Neuronal stem cell (in vitro differentiated cells): ENCODE measurements around the gene SRSF1.
A peak's percentile ranks its signal among the peaks of the same experiment; 100 is the strongest.

Experiments
- DNase-seq: peaks from one replicate; pipeline ENCODE4 v3.0.0-alpha.2; 2013; ENCODE audit warnings: low spot score
- H2AFZ ChIP-seq: one replicate; pipeline ENCODE4 v1.6.1; 2013; ENCODE audit warnings: mild to moderate bottlenecking, low read length, inconsistent platforms
- H2AK5ac ChIP-seq: 2 replicates; pipeline ENCODE4 v1.6.1; 2013; ENCODE audit warnings: low read depth, mild to moderate bottlenecking, inconsistent platforms, low read length, moderate library complexity, mixed read lengths
- H2BK120ac ChIP-seq: 2 replicates; pipeline ENCODE4 v1.6.1; 2013; ENCODE audit warnings: low read depth, mild to moderate bottlenecking, inconsistent platforms, low read length, moderate library complexity, mixed read lengths
- H2BK12ac ChIP-seq: one replicate; pipeline ENCODE4 v1.6.1; 2013; ENCODE audit warnings: low read length, inconsistent platforms
- H2BK15ac ChIP-seq: 2 replicates; pipeline ENCODE4 v1.6.1; 2013; ENCODE audit warnings: mild to moderate bottlenecking, low read length, inconsistent platforms, mixed read lengths
- H2BK5ac ChIP-seq: one replicate; pipeline ENCODE4 v1.6.1; 2013; ENCODE audit warnings: inconsistent platforms, mild to moderate bottlenecking, low read length, moderate library complexity
- H3K14ac ChIP-seq: one replicate; pipeline ENCODE4 v1.6.1; 2013; ENCODE audit warnings: low read length, inconsistent platforms
- H3K18ac ChIP-seq: 2 replicates; pipeline ENCODE4 v1.6.1; 2013; ENCODE audit warnings: low read length, inconsistent platforms
- H3K23ac ChIP-seq: 2 replicates; pipeline ENCODE4 v1.6.1; 2013; ENCODE audit warnings: low read depth, mild to moderate bottlenecking, mixed read lengths, low read length, inconsistent platforms; ENCODE audit not compliant: poor library complexity
- H3K27ac ChIP-seq: replicated peaks from 3 replicates; pipeline ENCODE4 v1.5.1; 2013; ENCODE audit warnings: low read length, inconsistent platforms
- H3K27me3 ChIP-seq, 3 experiments: 2 replicates each; pipeline ENCODE4 v1.6.1; 2013; ENCODE audit warnings: low read length in 3 of 3, mild to moderate bottlenecking in 2 of 3, inconsistent platforms in 1 of 3, low read depth in 1 of 3, mixed read lengths in 1 of 3, moderate library complexity in 1 of 3; ENCODE audit not compliant: control insufficient read depth in 3 of 3, insufficient read depth in 3 of 3
- H3K36me3 ChIP-seq, 2 donors: replicated peaks in 1 of 2; 2 replicates each; pipeline ENCODE4 v1.6.1; 2013; ENCODE audit warnings: low read length in 2 of 2; ENCODE audit not compliant: control insufficient read depth in 2 of 2, insufficient read depth in 2 of 2
- H3K4ac ChIP-seq: 2 replicates; pipeline ENCODE4 v1.6.1; 2013; ENCODE audit warnings: inconsistent platforms, mild to moderate bottlenecking, low read length, moderate library complexity
- H3K4me1 ChIP-seq, 2 donors: 1 replicate in 1 of 2; 2 replicates in 1 of 2; pipeline ENCODE4 v1.6.1; 2013; ENCODE audit warnings: low read length in 2 of 2, low read depth in 1 of 2; ENCODE audit not compliant: control insufficient read depth in 2 of 2, insufficient read depth in 1 of 2
- H3K4me2 ChIP-seq: one replicate; pipeline ENCODE4 v1.6.1; 2013; ENCODE audit warnings: mild to moderate bottlenecking, low read length, inconsistent platforms; ENCODE audit not compliant: insufficient read depth, poor library complexity, severe bottlenecking
- H3K4me3 ChIP-seq, 2 donors: 2 replicates each; pipeline ENCODE4 v1.5.1; 2013; ENCODE audit warnings: low read length in 2 of 2, mild to moderate bottlenecking in 2 of 2, inconsistent platforms in 1 of 2, moderate library complexity in 1 of 2
- H3K79me1 ChIP-seq: one replicate; pipeline ENCODE4 v1.6.1; 2013; ENCODE audit warnings: low read depth, mild to moderate bottlenecking, inconsistent platforms, low read length, moderate library complexity
- H3K9ac ChIP-seq: one replicate; pipeline ENCODE4 v1.6.1; 2013; ENCODE audit warnings: mild to moderate bottlenecking, low read depth, low read length, inconsistent platforms; ENCODE audit not compliant: poor library complexity
- H3K9me3 ChIP-seq, 2 donors: replicated peaks in 1 of 2; 2 replicates each; pipeline versions ENCODE3 to v1.6.1; 2013; ENCODE audit warnings: low read length in 2 of 2, mild to moderate bottlenecking in 2 of 2, inconsistent platforms in 1 of 2, low read depth in 1 of 2, mixed read lengths in 1 of 2, moderate library complexity in 1 of 2; ENCODE audit not compliant: control insufficient read depth in 2 of 2, insufficient read depth in 1 of 2
- H4K8ac ChIP-seq: one replicate; pipeline ENCODE4 v1.6.1; 2013; ENCODE audit warnings: low read depth, mild to moderate bottlenecking, inconsistent platforms, low read length, moderate library complexity
- H4K91ac ChIP-seq: one replicate; pipeline ENCODE4 v1.6.1; 2013; ENCODE audit warnings: low read length, low read depth, mild to moderate bottlenecking, inconsistent platforms; ENCODE audit not compliant: poor library complexity
- WGBS, 2 donors: extraction: QIAGEN DNeasy Blood & Tissue Kit; methylation state at CpG; one replicate each; pipeline ENCODE4 v1.1.7; 2013; ENCODE audit warnings: missing lambda C conversion rate in 2 of 2, mixed read lengths in 1 of 2; ENCODE audit not compliant: insufficient read length in 2 of 2, insufficient replicate concordance in 1 of 2; ENCODE audit errors: extremely low coverage in 2 of 2; 5-methylcytosine and 5-hydroxymethylcytosine counted together

SRSF1 gene

DNA sequence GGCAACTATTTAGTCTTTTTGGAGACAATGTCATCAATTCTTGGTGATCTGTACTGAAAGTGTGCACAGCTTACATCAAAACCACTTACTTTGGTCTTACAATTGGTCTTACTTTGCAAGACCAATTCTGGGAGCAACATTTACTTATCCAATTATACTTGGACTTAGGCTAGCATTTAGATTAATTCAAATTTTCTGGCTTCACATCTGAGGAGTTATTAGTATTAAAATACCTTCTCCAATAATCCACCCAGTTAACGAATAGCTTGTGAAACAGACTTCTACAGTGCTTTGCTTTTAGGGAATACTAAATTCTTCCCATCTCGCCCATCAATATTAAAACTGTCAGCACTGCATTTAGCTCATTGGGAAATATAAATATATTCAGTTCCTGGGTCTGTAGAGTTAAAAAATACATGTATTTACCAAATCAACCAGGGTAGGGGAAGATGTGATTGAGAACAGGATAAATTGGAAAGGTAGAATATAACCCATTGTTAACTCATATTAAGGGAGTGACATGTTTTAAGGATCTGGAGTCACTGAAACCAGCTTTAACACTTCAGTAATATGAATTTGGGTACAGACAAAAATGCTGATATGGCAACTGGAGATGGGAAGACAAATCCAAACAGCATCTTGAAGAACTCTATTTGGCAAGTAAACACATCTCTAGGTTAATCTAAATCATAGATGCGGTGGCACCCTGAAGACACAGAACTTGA, 9.8 kb downstream of the SRSF1 start:
- H2BK5ac ChIP-seq, result no peak overlapping the region
- H3K4me3 ChIP-seq, result no peak overlapping the region
- H2BK12ac ChIP-seq, result no peak overlapping the region
- no peaks in the 10 kb centered on the region for H3K79me1 ChIP-seq
- H3K4ac ChIP-seq, result no peak overlapping the region
- no peak overlapping the region for H4K91ac ChIP-seq
- H2BK15ac ChIP-seq, result no peak overlapping the region
- H4K8ac ChIP-seq, result no peak overlapping the region
- no peak overlapping the region for H2BK120ac ChIP-seq
- no peak overlapping the region for H2AFZ ChIP-seq
- H3K14ac ChIP-seq, result no peak overlapping the region
- H3K36me3 ChIP-seq, result peaks cover 2 to 59% of the 10 kb centered on the region in 2 donors
- DNase-seq, result no peak
- WGBS, 2 donors, result no CpG with 5 or more reads among the region's 3 CpGs
- no peak overlapping the region for H3K9ac ChIP-seq
- H3K23ac ChIP-seq, result no peak overlapping the region
- no peak overlapping the region for H3K4me2 ChIP-seq
- no peak overlapping the region for H3K27ac ChIP-seq
- no peaks in the 10 kb centered on the region for H3K27me3 ChIP-seq
- H3K9me3 ChIP-seq, result no peaks in the 10 kb centered on the region
- no peak overlapping the region for H3K18ac ChIP-seq
- H3K4me1 ChIP-seq, result peaks cover 10 to 30% of the 10 kb centered on the region in 2 donors
- H2AK5ac ChIP-seq, result no peak overlapping the region

DNA sequence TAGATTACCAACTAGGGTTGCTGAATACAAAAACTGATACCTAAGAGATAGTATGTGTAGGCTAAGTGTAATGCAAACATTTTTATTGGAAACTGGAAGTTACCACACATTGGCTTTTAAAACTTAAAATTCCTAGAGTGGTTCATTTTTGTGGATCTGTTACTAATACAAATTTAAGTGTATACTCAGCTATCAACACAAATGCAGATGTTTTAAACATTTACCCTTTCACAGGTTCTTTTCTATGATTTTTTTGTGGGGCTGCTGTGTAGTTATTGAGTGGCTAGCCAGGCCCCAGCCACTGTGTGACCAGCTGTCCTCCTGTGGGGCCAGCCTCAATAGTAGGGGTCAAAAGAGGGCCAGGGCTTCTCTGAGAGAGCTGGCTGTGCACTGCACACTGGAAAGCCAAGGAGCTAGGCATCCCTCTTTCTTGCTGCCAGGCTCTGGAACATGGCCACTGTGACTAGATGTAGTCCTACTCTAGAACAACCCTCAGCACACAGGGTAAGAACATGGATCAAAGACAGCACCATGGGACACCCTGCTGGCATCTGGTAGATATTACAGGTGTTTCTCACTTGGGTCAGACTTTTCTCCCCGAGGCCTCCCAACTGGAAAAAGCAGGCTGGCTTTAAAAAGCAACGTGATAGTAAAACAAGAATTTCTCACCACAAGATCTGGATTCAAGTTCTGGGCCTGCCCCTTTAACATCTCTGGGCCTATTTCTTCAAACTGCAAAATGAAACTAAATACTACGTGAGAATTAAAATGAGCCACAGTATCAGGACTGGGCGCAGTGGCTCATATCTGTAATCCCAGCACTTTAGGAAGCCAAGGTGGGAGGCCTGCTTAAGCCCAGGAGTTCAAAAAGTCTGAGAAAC, 11.7 kb downstream of the SRSF1 start:
- Histone ChIP-seq H2BK5ac (no peak overlapping the region), H3K27ac (peak overlapping the region; percentile 10), H2AFZ (no peak overlapping the region), H2BK12ac (no peak overlapping the region), H3K4ac (no peak overlapping the region), H3K9ac (no peak overlapping the region), H4K91ac (no peak overlapping the region), H3K18ac (peak overlapping the region; percentile 76), H2BK120ac (no peak overlapping the region), H3K14ac (no peak overlapping the region), H2AK5ac (no peak overlapping the region), H3K4me1 (peaks cover 12 to 31% of the 10 kb centered on the region in 2 donors), H2BK15ac (no peak overlapping the region), H3K9me3 (no peaks in the 10 kb centered on the region), H3K4me2 (no peak overlapping the region), H3K23ac (no peak overlapping the region), H4K8ac (no peak overlapping the region), H3K27me3 (no peaks in the 10 kb centered on the region), H3K4me3 (no peak overlapping the region), H3K79me1 (no peaks in the 10 kb centered on the region), H3K36me3 (peaks cover 0 to 39% of the 10 kb centered on the region in 2 donors)
- WGBS, 2 donors, result no CpG with 5 or more reads among the region's 4 CpGs
- DNase-seq, result peak; percentile 58

DNA sequence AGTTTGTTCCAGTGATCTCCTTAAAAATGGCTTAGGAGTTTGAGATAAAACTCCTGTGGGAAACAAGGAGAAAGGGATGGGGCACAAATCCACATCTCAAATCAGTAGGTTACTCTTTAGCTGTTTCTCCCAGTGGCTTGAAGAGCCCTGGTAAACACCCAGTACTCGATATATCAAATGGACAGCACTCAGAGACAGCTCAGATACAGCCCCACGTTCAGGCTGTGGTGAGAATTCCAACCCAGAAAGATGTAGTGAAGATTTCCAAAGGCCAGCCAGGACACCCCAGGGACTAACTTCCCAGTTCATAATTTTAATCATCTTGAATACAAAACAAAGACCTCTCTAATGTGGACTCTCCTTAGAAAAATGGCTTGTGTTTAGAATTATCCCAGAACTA, 12.6 kb downstream of the SRSF1 start:
- WGBS, 2 donors, result no CpG with 5 or more reads among the region's 2 CpGs
- no peak overlapping the region for H3K4me2 ChIP-seq
- H3K79me1 ChIP-seq, result no peaks in the 10 kb centered on the region
- H3K4me3 ChIP-seq, result no peak overlapping the region
- no peaks in the 10 kb centered on the region for H3K9me3 ChIP-seq
- H3K9ac ChIP-seq, result no peak overlapping the region
- peaks cover 14 to 39% of the 10 kb centered on the region in 2 donors for H3K4me1 ChIP-seq
- no peak overlapping the region for H4K91ac ChIP-seq
- H3K27ac ChIP-seq, result peak overlapping the region; percentile 70
- H2AFZ ChIP-seq, result no peak overlapping the region
- H2BK120ac ChIP-seq, result no peak overlapping the region
- H3K18ac ChIP-seq, result no peak overlapping the region
- no peak overlapping the region for H2AK5ac ChIP-seq
- no peak for DNase-seq
- H3K27me3 ChIP-seq, result no peaks in the 10 kb centered on the region
- H2BK5ac ChIP-seq, result no peak overlapping the region
- no peak overlapping the region for H4K8ac ChIP-seq
- no peak overlapping the region for H2BK12ac ChIP-seq
- H2BK15ac ChIP-seq, result no peak overlapping the region
- peaks cover 0 to 30% of the 10 kb centered on the region in 2 donors for H3K36me3 ChIP-seq
- H3K23ac ChIP-seq, result no peak overlapping the region
- no peak overlapping the region for H3K4ac ChIP-seq
- no peak overlapping the region for H3K14ac ChIP-seq
